Peyer's patch (tissue), 4 donors: ENCODE measurements around the gene COG6.

Experiments
- POLR2A ChIP-seq, 2 donors: fragments of 450-650 bp; IDR thresholded peaks; one replicate each; pipeline ENCODE4 v1.5.1; 2017; ENCODE audit warnings: antibody characterized with exemption in 2 of 2, mild to moderate bottlenecking in 2 of 2, moderate library complexity in 2 of 2
- TF ChIP-seq, protein P1 (sequence below), 6 experiments: fragments of 450-650 bp in 4 of 6; fragments of 200-600 bp in 2 of 6; sonication (generic) in 1 of 6; IDR thresholded peaks; one replicate each; pipeline ENCODE4 v1.5.1; 2017 to 2019; ENCODE audit warnings: antibody characterized with exemption in 6 of 6, mild to moderate bottlenecking in 3 of 6, moderate library complexity in 1 of 6

DNA sequence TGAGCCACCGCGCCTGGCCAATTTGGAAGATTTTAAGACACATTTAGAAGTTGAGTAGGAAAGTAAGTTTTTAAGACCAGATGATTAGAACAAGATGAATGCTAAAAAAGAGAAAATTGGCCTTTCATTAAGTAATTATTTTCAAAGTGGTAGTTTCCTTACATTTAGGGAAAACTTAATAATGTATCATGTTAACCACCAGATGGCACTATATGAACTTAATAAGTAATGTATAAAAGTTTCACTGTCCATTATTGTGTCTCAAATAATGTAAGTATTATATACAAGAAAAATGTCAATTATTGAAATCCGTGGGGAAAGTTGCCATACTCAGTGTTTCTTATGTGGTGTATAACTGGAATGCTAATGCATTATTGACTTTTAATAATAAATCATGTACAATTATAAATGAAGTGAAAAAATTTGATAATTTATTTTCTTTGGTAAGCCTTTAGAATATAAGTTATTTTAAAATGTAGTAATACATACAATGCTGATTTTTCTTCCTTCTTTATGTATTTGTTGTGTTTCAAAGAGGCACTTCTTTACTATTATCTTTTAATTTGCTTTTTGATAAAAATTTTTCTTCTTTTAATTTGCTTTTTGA, 29.2 kb downstream of the COG6 start:
- TF ChIP-seq, protein P1, sequence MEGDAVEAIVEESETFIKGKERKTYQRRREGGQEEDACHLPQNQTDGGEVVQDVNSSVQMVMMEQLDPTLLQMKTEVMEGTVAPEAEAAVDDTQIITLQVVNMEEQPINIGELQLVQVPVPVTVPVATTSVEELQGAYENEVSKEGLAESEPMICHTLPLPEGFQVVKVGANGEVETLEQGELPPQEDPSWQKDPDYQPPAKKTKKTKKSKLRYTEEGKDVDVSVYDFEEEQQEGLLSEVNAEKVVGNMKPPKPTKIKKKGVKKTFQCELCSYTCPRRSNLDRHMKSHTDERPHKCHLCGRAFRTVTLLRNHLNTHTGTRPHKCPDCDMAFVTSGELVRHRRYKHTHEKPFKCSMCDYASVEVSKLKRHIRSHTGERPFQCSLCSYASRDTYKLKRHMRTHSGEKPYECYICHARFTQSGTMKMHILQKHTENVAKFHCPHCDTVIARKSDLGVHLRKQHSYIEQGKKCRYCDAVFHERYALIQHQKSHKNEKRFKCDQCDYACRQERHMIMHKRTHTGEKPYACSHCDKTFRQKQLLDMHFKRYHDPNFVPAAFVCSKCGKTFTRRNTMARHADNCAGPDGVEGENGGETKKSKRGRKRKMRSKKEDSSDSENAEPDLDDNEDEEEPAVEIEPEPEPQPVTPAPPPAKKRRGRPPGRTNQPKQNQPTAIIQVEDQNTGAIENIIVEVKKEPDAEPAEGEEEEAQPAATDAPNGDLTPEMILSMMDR (IDR thresholded peaks at IDR 0.05), result peak in 5 of 6 experiments; percentile 10 to 44 (median 37)
- no peak for TF ChIP-seq POLR2A (IDR thresholded peaks at IDR 0.05)
